ACHN (cell line): ENCODE results near the gene CHRND.

ENCODE experiments used
- DNase-seq: peaks from one replicate; pipeline ENCODE4 v3.0.0-alpha.2; 2015
- in situ Hi-C: cut with HindIII; loops from 2 replicates; pipeline ENCODE4 v1.10.0; 2017; ENCODE audit warnings: low sequenced_read_pairs, low pct_ligation_motif_present, low pct_unique_long_range_greater_than_20kb

CHRND gene

DNA sequence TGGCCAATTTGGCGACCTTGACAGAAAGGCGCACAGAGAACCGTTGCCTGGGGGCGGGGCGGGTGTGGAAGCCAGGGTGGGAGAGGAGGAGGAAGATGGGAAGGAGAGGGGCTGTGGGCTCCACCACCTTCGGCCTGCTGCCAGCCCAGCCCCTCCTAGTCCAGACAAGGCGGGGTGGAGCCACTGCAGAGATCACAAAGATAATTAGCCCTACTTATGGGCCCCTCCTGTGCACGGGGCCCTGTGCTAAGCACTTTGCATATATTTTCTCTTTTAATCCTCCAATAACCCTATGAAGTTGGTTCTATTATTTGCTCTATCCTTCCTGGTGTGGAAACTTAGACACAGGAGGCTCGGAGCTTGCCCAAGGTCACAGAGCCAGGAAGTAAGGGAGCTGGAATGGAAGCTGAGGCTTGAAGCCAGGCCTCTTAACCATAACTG is 24.6 kb upstream of the CHRND start:
- in situ Hi-C loops = no loop called here
- no peak for DNase-seq

DNA sequence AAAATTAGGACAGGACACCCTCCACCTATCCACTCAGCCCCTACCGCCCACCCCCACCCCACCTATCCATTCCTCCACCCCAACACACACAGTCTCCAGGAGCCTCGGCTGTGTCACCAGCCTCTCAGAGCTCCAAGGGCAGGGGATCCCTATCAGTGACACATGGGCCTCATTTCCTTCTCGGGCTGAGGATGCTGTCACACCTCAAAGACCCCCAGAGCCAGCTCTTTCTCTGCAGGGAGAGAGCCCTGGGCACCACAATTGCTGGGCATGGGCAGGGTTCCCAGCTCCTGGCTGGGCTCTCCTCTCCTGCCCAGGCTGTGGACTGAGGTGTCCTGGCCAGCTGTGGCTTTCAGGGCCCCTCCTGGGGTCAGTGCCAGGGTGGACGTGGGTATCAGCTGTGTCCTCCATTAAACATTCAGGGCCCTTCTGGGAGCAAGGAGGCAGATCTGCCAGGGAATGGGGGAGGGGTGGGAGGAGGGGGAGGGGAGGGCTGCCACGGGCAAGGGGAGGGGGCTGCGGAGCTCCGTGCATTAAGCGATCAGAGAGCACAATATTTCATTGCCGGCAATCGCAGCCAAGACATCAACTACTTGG is 24.1 kb upstream of the CHRND start:
- in situ Hi-C loops = no loop called here
- no peak for DNase-seq

DNA sequence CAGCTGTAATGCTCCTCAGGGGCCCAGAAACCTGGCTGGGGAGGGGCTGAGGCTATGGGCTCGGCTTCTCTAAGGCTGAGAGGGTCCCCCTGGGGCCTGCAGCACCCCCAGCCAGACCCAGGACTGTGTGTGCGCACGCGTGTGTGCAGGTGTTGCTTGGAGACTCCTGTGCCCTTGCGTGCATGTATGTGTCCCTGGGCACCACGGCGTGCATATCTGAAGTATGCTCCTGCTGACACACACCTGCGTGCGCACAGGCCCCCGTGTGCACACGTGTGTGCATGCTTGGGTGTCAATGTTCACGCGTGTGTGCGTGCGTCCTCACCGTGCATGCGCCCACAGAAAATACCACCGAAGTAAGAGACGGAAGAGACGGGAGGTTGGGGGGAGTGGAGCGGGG is 23.4 kb upstream of the CHRND start:
- in situ Hi-C loops = no loop called here
- no peak for DNase-seq

DNA sequence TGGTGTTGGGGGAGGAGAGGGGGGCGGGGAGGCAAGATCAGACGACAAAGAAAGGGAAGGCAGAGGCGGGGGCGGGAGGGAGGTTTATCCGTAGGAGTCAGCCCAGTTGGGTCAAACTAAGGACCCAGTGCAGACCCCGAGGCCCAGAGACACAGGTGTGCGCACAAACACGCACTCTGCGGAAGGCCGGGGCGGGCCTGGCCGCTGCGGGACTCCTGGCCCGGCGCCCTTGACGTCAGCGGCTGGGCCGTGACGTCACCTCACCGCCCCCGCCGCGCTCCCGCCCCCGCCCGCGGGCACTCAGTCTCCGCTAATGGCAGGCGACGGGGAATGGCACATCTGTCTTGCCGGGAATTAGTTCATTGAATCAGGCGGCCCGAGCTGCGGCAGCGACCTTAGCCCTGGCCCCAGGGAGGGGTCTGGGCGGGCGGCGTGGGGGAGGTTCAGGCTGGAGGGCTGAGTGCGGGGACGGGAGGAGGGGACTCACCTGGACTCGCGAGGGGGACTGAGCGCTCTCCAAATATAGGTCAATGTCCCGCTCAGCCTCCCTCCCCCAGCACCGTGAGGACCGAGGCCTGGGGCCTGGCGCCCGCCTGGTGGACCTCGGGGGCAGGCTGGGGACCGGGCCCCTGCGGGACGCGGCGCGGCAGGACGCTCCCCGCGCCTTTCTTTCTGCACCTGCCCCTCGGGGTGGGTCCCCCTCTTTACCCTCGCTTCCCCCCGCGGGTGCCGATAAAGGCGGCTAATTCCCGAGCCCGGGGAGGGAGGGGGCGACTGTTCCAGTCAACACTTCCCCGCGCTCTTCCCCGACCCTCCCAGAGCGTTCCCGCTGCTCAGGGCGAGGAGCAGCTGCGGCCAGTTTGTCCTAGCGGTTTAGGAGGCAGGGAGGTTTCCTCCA is 22.8 kb upstream of the CHRND start:
- in situ Hi-C loops = no loop called here
- DNase-seq = no peak

DNA sequence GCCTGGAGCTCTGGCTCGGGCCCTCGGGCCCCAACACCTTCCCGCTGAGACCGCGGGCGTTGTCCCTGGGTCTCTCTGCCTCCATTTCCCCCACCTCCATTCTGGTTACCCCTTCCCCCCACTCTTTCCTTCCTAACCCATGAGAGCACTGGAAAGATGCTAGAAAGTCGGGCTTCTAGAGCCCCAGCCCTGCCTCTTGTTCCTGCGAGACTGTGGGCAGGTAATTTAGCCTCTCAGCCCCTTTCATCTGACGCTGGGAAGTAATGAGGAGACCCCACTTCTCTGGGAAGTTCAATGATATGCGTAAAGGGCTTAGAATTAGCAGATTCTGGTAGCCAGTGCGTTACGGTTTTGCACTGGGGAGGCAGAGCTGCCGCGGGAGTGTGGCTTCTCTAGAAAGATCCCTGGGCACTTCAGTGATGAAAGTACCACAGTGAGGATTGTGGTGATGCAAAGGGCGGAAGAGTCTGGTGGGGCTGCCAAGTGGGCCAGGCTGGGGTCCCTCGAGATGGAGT is 22.1 kb upstream of the CHRND start:
- no peak for DNase-seq
- in situ Hi-C loops = no loop called here

DNA sequence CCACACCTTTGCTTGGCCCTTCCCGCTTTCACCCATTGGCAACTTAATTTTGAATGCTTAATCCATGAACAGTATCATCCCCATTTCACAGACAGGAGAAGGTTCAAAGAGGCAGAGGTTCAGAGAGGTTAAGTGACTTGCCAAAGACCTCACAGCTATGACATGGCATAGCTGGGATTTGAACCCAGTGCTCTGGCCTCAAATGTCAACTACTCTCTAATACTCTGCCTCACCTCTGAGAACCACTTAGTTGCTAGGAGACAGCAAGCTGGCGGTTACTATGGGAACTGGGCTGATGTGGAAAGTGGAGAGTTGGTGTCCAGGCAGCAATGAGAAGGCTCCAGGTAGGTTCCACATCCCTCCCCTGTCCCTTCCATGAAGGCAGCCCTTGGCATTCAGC is 21.5 kb upstream of the CHRND start:
- DNase-seq = no peak
- in situ Hi-C loops = no loop called here

DNA sequence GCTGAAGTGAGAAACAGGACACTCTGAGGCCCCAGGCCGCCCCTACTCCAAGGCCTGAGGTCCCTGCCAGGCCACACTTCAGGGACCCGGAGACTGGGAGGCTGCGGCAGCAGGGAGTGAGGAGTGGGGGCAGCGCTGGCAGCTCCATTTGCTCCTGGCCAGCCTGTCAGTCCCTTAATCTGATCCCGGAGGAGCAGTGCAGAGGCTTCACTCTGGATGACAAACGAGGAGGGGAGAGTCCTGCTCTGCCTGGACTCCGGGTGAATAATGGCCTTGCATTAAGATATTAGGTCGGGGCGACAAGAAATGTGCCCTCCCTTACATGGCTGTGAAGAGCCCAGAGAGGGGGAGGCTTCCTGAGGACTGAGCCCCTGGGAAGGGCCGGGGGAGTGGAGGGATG is 20.1 kb upstream of the CHRND start:
- in situ Hi-C loops = no loop called here
- DNase-seq = no peak

DNA sequence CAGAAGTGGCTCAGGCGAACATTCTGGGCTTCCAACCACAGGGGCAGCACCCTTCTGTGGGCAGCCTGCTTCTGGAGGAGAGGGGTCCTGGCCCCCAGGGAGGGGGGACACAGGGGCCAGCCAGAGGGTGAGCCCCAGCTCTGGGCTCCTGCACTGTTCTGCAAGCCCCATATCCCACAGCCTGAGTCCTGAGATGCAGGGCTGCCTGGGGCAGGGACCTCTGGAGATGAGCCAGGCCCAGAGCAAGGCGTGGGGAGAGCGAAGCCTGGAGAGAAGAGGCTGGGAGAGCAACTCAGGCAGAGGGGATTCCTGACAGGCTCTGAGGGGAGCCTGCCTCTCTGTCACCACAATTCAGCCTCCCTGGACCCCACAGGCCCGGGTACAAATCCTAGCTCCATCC is 19.3 kb upstream of the CHRND start:
- in situ Hi-C loops = no loop called here
- no peak for DNase-seq

DNA sequence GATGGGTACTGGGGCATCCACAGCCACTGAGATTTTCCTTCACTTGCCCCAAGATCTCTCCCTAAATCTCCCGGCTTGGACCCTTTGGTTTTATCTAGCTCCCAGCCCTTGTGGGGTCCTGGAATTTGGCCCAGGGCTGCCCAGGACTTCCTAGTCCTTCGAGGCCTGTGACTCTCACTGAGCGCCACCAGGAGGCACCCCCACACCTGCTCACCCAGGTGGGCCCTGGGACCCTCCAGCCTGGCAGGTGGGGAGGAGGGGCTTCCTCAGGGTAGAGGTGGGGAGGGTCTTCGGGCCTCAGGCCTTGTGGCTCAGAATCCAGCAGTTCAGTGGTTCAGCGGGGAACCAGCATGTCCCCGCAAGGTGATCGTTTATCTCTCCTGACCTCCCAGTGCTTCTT is 17.7 kb upstream of the CHRND start:
- DNase-seq = no peak
- in situ Hi-C loops = no loop called here

DNA sequence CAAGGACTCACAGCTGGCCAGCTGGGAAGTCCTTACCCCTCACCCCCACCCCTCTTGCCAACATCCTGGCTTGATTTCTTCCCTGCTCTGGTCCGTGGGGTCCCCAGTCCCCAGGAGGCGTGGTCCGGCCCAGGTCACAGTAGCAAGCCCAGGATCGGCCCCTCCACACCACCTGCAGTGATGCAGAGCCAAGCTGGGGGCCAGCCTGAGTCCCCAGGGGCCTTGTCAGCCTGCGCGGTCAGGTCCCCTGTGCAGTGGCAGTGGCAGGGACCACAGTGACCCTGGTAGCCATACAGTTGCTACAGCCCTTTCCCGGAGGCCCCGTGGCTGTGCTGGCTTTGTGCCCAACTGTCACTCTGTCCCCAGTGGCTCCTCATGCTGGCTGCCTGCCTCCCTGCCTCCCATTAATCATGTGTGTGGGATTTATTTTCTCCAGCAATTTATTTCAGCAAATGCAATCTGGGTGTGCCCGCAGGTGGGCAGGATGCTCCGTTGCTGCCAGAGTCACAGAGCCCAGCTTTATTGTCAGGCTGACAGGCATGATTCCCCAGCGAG is 14.5 kb upstream of the CHRND start:
- in situ Hi-C loops = no loop called here
- DNase-seq = no peak

DNA sequence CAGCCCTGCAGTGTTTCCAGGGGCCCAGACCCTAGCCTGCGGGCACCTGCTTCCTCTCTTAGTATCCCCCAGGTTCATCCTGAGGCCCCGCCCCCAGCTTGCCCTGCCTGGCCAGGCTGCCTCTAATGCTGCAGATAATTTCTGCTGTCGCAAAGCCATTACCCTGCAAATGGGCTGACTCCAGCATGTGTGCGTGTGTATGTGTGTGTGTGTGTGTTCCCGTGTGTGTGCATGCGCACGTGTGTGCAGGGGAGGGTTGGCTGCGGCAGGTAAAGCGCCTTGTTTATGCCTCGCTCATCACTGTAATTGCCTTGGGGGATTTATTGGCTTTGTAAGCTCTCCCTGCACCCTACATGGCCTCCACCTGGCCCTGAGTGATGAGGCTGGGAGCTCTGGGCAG is 13.4 kb upstream of the CHRND start:
- in situ Hi-C loops = no loop called here
- no peak for DNase-seq

DNA sequence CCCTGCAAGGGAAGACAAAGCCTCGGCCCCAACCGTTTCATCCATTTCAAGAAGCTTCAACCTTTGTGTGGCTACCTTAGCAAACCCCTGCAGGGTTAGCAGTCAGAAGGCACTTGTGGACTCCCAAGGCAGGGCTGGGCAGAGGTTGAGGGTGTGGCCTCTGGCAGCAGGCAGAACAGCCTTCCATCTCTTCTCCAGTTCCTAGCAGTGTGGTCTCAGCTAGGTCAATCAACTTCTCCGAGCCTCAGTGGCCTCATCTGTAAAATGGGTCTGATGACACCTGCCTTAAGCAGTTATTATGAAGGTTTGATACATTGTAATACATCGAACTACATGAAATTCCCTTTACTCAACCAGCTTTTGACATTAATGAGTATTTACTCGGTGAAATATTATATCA is 12.6 kb upstream of the CHRND start:
- in situ Hi-C loops = no loop called here
- no peak for DNase-seq

DNA sequence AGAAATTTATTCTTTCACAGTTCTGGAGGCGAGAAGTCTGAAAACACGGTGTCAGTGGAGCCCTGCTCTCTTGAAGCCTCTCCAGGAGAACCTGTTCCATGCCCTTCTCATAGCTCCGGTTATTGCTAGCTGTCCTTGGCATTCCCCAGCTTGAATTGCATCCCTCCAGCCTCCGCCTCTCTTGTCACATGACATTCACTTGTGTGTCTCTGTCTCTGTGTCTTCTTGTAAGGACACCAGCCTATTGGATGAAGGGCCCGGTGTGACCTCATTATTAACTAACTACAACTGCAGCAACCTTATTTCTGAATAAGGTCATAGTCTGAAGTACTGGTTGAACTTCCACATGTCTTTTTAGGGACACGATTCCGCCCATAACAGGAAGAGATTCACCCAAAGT is 10.3 kb upstream of the CHRND start:
- no peak for DNase-seq
- in situ Hi-C loops = no loop called here

DNA sequence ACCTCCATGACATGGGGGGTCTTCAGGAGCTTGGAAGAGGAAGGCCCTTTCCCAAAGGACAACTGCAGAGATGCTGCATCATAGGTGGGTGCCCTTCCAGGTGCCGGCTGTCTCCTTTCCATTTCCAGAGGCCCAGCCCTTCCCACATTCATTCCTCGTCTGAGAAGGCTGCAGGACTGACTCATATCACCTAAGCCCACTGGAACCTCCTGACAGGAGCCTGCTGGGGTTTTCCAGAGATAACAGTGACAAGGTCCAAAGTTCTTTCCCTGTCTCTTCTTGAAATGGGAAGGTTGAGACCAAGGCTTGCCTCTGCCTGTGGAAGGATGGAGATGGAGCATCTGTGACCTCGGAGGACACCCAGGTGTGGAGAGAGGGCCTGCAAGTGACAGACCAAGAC is 9.4 kb upstream of the CHRND start:
- in situ Hi-C loops = no loop called here
- no peak for DNase-seq

DNA sequence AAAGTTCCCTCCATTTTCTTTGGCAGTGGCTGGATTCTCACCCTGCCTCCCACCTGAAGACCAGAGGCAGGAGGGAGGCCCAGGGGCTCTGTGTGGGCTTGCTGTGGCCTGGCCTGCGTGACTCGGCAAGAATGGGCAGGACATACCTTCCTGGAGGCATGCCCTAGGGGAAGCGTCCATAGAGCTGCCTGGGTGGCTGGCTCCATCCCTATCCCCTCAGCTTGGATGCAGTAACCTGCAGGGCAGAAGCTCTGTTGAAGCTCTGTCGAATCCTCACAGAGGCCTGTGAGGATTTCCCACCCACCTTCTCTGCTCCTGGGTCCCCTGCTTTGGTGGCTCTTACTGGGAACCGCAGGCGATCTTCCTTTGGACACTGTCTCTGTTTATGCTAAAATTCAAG is 7.1 kb upstream of the CHRND start:
- in situ Hi-C loops = no loop called here
- DNase-seq = no peak

DNA sequence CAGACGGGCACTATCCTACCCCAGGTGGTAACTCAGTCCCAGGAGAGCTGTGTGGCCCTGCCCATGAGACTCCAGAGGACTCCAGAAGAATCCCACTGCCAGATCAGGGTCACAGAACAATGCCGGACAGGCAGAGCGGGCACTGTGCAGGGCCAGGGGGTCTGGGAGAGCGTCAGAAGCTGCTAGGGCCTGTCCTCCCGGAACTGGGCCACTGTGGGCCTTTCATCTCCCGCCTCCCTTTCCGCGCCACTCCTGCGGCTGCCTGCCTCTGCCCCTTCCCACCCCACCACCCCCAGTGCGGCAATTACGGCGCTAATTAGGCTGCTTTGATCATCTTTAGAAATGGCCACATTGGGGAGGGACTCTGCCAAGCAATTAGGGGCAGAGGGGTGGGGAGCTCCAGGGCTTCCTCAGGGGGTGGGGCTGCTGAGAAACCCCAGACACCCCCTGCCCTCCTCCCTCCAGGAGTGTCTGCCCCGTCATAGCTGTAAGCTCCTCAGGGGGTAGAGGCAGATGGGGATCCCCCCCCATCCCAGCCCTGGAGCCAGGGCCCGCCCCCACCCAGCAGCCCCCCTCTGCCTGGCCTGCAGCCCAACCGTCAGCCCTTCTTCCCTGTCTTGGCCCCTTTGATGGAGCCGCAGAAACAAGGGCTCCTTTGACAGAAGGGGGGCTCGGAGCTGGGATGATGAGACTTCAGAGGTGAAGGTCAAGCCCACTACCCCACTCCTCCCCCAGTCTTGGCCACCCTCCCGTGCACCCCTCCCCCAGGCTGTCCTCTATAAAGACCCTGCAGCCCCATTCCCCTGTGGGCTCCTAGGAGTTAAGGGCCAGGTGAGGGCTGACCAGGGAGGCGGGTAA is 6.2 kb upstream of the CHRND start, which contains the start of gene PRSS56:
PRSS56 (plus strand) TSS at position 808 of the 858 bp plus-strand sequence. CDS start 211 bp downstream, outside the sequence.
- in situ Hi-C loops = no loop called here
- no peak for DNase-seq

DNA sequence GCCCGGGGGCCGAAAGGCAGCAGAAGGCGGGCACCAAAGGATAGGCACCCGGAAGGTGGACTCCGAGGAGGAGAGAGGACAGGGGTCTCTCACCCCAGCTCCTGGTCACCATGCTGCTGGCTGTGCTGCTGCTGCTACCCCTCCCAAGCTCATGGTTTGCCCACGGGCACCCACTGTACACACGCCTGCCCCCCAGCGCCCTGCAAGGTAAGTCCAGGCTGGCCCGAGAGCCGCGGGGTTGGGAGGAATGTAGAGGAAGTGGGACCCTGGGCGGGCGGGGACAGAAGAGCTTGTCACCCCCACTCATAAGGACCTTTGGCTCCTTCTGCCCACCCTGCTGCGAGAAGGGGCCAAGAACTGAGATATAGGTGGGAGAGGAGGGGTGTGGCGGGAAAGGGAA is 5.5 kb upstream of the CHRND start:
- no peak for DNase-seq
- in situ Hi-C loops = no loop called here

DNA sequence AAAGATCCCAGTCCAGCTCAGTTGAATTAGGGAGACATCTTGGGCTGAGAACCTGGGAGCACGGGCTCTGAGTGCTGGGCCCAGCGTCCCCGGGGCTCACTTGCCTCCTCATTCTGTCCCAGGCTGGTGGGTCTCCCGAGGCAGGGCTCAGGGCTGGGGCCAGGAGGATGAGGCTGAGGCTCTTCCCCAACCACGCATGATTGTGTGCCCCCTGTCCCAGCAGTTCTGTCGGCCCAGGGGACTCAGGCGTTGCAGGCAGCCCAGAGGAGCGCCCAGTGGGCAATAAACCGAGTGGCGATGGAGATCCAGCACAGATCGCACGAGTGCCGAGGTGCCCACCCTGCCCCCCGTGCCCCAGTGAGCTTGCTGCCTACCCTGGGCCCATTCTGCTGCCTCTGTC is 4.9 kb upstream of the CHRND start:
- DNase-seq = no peak
- in situ Hi-C loops = no loop called here
